Epithelial cell of esophagus (primary cell): ENCODE results near the gene KPTN.

ENCODE experiments used
- DNase-seq: peaks from one replicate; pipeline ENCODE4 v3.0.0; 2010; ENCODE audit warnings: low read depth
- H3K4me3 ChIP-seq: 2 replicates; pipeline ENCODE4 v1.5.1; 2011; ENCODE audit warnings: mild to moderate bottlenecking, low read length, control low read depth
- CTCF ChIP-seq: IDR thresholded peaks from 2 replicates; pipeline ENCODE4 v1.5.1; 2011; ENCODE audit warnings: low read depth, mild to moderate bottlenecking, low read length, control low read depth, inconsistent platforms; ENCODE audit not compliant: insufficient read depth; ENCODE audit errors: missing control alignments

Gene KPTN

GRCh38 chr19:47494729-47495128, 10.7 kb upstream of the KPTN start:
- H3K4me3 ChIP-seq: no peak overlapping the region

GRCh38 chr19:47494211-47494547, 10.2 kb upstream of the KPTN start:
- DNase-seq: no peak
- no peak overlapping the region for H3K4me3 ChIP-seq
- TF ChIP-seq CTCF: no peak

More at GRCh38 chr19:47494729-47495128, 10.7 kb upstream of the KPTN start:
- no peak for DNase-seq
- TF ChIP-seq CTCF: no peak

- no peak for DNase-seq
- no peak for TF ChIP-seq CTCF
- no peak overlapping the region for H3K4me3 ChIP-seq
These were observed 9.6 kb upstream of the KPTN start for GRCh38 chr19:47493378-47494210.

- DNase-seq: no peak
- TF ChIP-seq CTCF: no peak
- H3K4me3 ChIP-seq: no peak overlapping the region
These were observed 8.8 kb upstream of the KPTN start for GRCh38 chr19:47492571-47493377.

GRCh38 chr19:47492137-47492533, 8.1 kb upstream of the KPTN start:
- TF ChIP-seq CTCF: no peak
- no peak overlapping the region for H3K4me3 ChIP-seq
- DNase-seq: no peak

- TF ChIP-seq CTCF: no peak
- no peak overlapping the region for H3K4me3 ChIP-seq
These were observed 7.5 kb upstream of the KPTN start for GRCh38 chr19:47491358-47492136.

More at GRCh38 chr19:47491358-47492136, 7.5 kb upstream of the KPTN start:
- DNase-seq: no peak
